ENCODE measurements around the gene ADAMTS2.

Gene ADAMTS2

DNA sequence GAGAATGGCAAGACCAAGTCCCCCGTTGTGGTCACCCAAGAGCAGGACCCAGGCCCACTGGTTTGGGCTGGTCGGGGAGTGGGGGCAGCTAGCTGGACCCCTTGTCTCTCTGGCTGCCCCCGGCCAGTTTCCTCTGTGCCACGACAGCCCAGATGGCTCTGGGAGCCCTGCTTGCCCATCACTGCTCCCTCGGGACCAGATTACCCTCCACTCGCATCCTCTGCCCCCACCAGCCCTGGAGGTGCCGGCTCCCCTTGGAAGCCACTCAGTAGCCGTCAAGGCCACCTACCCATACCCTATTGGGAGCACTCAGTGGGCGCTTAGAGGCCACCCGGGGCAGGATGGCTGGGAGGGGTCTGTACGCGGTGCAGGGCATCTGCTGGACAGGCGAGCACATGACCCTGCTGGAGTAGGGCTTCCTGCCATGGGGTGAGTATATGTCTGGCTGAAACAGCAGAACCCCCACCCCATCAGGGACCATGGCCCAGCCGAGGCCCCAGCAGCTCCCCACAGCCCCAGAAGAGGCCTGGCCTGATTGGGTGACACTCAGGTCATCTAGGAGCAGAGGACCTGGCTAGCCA lies 215.1 kb downstream of the ADAMTS2 start:
- no peak for DNase-seq

DNA sequence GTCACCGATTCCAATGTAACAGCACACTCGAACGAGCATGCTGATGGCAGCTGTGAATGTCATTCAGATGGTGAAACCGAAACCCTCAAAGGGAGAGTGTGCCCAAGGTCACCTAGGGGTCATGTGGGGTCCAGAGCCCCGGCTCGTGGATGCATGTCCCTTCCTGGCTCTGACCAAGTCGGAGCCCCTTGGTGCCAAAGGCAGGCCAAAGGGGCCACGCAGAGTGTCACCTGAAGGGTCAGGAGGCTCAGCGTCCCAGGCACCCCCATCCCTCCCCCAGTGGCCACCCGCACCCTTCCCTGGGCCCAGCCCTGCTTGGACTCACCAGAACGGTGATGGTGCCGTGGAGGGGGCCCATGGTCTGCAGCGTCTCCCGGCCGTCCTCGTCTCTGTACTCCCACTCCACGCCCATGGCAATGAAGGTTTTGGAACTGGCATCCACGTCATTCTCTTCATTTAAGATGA lies 215.6 kb downstream of the ADAMTS2 start:
- no peak for DNase-seq

DNA sequence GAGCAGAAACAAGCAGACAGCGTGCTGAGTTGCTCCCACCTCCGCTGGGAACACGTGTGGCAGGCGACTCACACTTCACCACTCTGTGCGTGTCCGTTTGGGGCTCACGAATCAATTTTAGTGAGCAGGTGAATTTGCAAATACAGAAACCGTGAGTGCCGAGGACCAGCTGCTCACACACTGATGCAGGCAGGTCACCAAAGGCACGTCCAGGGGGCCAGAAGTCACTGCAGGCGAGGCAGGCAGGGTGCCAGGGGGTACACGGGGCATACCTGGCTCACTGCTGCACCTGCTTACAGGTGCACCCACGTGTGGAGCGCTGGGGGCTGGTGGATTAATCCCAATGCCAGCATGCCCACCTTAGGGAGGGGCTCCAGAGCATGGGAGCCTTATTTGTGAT lies 216.3 kb downstream of the ADAMTS2 start:
- DNase-seq, result no peak

DNA sequence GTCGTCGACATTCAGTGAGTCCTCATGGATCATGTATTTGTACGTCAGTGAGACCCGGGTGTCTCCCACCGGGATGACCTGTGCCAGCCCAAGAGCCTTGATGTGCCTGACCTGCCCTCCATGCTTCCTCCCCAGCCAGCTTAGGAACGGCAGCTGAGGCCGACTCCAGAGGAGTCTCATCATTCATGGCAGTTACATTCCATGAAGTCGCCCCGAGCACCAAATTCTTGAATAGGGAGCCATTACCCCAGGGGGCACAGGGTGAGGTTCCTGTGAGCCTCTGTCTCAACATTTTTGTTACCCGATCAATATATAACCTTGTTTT lies 217.3 kb downstream of the ADAMTS2 start:
- DNase-seq, result no peak

DNA sequence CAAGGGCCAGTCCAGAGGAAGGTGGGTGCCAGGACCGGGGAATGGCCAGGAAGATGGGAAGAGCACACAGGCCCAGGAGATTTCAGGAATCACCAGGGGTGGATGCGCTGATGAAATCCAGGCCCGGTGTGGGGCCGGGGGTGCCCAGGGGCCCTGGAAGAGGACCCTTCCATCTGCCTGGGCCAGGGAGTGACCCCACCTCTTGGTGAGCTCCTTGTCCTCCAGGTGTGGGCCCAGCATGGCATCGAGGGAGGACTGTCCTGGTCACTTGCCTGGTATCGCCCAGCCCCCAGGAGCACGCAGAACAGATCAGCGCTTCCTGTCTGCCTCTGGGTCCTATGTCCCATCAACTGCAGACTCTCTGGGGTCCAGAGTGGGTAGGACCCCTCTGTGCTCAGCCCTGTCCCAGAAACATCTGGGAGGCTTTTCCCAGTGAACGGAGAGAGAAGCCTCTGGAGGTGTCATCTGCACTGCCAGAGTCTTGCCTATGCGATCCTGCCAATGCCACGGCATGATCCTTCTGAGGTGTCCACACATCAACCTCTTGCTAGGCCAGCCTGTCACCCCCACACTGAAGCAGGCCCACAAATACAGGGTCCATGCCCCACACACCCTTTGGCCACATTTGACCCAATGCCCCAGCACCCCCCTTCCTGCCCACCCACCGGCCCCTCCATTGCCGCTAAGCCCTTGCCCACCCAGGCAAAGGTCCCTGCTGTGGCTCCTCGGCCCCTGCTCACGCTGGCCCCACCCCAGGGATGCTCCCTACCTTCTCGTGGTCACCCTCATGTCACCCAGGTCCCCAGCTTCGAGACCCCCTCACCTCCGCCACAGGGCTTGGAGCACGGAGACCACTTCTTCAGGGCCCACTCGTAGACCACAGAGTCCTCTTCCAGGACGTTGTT lies 217.9 kb downstream of the ADAMTS2 start:
- no peak for DNase-seq

DNA sequence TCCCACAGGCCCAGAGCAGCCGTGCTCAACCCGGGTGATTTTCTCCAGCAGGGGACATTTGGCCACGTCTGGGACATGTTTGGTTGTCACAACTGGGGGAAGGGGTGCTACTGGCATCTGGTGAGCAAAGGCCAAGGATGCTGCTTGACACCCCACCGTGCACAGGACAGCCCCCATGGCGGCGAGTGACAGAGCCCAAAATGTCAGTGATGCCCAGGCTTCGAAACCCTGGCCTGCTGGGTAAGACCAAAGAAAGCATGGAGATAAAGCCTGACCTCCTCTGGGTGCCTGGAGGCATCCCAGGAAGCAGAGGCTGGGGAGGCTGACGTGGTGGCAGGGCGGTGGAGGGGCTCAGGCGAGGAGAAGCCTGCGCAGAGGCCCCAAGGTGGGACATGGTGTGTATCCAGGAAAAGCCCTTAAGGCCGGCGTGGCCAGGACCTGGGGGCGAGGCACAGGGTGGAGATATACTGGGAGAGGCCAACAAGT lies 218.7 kb downstream of the ADAMTS2 start:
- DNase-seq, result no peak

DNA sequence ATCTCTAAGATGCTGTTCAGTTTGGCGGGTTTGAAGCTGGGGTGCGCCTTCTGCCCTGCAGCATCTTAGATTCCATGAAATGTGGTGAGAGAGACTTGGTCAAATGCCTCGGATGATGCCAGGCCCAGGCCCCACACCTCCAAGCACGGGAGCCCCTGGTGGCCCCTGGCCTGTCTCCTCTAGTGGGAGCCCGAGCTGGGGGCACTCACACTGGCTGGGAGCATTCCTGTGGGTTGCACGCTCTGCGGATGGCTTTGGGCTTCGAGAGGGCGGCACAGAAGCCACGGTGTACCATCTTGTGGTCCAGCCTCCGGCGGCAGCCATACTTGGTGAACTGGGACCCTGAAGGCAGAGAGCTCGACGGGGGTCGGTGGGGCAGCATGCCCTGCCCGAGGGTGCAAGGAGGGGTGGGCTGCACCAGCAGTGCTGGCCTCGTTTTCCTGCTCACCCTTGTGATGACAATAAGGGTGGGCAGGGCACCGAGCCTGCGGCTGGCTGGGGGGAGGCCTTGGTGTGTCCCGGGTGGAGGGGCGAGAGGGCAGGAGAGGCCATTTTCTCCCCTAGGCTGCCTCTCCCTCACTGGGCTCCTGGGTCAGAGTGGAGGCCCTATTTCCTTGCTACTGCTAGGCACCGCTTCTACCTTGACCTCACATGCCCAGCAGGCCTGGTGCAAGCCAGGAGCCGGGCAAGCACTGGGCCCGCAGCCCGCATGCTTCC lies 219.3 kb downstream of the ADAMTS2 start:
- no peak for DNase-seq

DNA sequence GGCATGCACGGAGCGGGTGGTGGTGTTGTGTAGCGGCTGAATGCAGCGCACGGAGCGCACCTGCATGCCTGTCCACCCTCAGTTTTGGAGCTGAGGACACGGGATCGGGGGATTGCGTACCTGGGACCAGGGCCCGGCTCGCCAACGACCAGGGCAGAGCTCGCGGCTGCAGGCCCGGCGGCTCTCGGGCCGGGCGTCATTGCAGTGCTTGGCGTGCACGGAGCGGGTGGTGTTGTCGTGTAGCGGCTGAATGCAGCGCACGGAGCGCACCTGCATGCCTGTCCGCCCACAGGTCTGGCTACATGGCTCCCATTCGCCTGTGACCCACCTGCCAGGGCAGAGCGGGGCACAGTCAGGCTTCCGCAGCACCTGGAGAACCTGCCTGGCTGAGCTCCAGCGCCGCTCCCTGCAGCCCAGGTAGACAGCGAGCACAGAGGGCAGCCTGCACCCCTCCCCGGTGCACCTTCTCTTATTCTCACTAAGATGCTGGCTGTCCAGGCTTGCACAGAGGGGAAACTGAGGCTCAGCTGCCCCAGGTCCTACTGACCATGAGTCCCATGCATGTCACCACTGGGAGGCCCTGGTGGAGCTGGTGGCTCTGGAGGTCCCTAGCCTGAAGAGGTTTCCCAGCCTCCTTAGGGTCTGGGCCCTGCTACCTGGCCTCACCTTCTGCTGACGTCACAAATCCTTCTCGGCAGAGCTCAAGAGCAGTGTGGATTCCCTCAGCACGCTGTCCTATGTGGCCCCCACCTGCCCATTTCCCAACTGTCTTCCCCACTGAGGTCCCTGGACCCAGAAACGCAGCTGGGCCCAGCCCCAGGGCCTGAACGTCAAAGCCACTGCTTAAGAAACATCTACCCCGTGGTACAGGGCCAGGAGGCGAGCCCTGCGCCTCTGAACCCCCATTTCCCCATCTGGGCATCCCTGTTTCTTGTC lies 220.1 kb downstream of the ADAMTS2 start:
- no peak for DNase-seq

DNA sequence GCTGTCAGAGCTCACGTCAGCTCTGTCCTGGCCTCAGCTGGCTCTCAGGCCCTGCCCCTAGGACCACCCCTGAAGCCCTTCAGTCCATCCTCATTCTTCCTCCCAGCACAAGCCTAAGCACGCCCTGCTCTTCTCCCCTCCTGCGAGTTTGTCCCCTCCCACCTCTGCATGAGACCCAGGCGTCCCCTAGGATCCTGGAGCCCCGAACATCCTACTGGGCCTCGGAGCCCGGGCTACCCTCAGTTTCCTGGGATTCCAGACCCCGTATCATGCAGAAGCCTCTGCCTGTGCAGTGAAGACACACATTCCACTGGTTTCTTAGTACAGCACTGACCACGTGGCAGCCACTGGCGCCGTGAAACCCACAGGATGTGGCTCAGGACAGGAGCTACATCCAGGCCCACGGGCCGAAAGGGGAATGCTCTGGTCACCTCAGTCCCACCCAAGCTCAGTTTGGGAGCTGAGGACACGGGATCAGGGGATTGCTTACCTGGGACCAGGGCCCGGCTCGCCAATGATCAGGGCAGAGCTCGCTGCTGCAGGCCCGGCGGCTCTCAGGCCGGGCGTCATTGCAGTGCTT lies 220.9 kb downstream of the ADAMTS2 start:
- no peak for DNase-seq

DNA sequence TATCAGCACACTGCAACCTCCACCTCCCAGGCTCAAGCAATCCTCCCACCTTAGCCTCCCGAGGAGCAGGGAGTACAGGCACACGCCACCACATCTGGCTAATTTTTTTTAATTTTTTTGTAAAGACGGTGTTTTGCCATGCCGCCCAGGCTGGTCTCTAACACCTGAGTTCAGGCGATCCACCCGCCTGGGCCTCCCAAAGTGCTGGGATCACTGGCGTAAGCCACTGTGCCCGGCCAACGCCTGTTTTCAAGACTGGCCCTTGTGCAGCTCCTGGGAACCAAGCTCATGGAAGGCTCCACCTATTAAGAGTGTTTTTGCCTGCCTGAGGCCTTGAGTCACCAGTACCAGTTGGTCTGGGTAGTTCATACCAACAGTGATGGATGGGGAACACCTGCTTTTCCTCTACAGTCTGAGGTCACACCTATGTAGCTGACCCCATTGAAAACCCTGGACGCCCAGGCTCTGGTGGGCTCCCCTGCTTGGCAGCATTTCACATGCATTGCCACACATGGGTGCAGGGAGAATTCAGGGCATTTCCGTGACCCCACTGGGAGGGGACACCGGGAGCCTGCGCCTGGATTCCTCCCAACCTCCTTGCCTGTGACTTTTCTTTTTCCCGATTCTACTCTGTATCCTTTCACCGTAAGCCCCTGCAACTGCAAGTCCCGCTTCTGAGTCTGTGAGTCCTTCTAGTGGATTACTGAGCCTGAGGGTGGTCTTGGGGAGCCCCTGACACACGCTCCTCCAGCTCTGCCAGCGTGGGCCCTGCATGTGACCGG lies 221.6 kb downstream of the ADAMTS2 start:
- no peak for DNase-seq

DNA sequence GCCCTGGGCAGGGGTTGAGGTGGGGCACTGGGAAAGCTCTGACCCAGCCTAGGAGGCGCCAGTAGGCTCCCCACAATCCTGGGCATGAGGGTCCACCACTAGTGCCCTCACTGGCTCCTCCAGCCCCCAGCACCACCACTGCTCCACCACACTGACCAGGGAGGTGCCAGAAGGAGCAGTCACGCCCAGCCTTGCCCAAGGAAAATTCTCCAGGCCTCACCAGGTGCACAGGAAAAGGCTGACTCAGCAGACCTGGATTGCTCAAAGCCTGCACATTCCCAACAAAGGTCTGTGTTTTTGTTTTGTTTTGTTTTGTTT lies 222.2 kb downstream of the ADAMTS2 start:
- DNase-seq, result no peak

DNA sequence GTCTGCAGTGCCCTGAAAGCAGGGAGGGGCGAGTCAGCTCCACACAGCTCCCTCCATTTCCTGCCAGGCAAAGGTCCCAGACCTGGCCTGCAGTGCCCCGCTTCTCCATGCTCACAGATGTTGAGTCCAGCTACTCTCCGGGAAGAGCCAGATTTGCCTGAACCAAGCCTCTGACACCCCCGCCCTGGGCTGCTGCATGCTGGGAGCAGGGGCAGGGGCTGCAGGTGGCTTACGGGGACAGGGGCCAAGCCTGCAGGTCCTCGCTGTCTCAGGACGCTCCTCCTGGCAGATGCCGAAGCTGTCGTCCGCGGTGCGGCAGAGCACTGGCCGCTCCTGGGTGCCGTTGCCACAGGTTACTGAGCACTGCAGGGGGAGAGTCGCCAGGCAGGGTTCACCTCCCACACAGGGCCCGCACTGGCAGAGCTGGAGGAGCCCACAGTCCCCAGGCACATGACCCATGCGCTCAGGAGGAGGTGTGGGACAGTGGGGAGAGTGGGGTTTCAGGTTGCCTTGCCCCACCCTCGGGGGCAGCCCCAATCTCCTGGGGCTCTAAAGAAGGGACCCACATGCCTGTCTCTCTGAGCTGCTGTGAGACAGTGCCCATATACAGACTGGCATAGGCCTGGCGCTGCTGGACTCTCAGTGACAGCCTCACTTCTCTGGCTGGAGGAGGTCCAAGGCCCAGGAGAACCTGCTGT lies 222.7 kb downstream of the ADAMTS2 start:
- DNase-seq, result no peak

DNA sequence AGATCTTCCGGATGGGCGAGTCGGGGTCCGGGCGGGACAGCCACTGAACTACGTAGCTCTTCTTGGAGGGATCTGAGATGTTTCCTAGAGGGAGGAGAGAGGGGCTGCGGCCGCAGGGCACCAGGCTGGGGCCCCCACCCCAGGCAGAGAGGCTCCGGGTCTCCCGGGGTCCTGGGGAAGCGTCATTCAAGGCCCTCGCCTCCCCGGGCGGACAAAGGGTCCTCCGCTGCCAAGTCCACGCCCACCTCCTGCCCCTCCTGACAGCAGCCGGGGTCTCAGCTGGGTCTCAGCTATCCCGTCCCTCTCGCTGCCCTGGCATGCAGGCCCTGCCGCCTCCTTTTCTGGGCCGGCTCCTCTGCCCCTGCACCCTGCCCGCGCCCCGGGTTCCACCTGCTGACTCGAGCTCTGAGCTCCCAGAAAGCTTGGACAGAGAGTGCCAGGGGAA lies 223.6 kb downstream of the ADAMTS2 start:
- DNase-seq, result no peak

DNA sequence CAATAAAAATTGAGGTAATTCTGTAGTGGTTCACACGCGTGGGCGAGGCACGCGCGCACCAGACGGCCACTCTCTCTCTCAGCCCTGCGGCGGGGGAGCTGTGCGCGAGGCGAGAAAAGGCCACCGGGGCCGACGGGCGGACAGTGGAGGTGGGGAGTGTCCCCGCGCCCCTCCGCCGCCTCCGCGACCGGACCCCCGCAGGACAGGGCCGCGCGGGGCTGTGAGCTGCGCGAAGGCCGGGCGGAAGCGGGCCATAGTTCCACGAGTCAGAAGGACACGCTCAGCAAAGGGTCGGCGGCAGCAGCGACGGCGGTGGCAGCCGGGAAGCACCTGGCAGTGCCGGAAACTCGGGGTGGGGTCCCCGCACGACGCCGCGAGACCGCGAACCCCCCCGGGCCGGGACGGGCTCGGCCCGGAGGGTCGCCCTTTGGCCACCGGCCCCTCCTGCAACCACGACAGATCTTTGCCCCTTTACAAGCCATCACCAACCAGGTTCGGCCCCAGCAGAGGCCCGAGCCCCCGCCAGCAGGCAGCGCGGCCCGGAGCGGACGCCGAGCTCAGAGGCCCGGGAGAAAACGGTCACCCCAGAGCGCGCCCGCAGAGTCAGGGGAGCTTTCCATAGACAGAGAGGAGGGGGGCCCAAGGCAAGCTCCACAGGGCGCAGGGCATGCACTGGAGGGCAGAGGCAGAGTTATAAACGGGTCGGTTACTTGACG lies 224.2 kb downstream of the ADAMTS2 start:
- no peak for DNase-seq

DNA sequence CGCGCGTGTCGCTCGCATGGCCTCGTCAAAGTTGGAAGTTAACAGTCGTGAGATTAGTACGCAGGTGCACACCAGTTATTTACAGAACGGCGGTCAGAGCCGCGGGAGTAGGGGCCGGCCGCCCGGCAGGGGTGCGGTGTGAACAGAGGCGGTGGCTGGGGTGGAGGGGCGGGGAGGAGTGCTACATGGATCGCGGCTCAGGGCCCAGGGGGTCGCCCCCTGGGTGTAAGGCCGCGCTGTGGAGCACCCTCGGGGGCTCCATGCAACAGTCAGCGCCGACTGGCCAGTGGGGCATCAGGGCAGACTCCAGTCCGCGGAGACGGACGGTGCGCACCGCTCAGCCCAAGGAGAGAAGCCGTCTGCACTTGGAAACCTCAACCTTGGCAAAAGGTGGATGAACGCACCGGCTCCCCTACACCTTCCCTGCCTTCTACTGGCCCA lies 224.8 kb downstream of the ADAMTS2 start:
- DNase-seq, result no peak

DNA sequence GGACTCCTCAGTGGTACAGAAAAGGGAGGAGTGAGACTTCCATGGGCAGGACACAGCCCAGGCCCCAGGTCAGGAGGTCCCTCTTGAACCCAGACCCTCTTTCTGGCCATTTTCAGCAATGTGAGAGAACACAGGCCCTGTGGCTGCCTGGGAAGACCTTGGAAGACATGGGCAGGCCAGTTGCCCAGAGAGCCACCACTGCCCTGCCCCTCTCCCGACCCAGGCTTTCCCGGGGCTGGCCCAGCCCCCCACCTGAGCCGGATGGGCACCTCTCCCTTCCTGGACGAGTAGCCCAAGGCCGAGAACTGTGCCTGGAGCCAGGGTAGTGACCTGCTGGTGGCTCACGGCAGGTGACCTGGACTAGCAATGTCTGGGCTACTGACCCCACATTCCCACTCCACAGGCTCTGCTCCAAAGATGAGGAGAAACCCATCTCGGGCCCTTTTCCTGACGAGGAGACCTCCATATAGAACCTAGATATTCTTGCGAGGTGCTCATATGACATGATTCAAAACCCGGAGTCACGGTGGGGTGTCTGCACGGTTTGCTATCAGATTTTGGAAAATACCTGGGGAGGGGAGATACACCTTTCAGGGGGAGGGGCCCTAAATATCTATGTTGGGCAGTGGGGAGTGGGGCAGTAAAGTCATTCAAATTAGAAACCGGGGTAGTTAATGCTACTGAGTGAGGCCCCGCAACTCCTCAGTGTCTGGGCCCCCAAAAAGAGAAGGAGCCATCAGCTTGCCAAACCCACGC lies 225.7 kb downstream of the ADAMTS2 start:
- DNase-seq, result no peak

DNA sequence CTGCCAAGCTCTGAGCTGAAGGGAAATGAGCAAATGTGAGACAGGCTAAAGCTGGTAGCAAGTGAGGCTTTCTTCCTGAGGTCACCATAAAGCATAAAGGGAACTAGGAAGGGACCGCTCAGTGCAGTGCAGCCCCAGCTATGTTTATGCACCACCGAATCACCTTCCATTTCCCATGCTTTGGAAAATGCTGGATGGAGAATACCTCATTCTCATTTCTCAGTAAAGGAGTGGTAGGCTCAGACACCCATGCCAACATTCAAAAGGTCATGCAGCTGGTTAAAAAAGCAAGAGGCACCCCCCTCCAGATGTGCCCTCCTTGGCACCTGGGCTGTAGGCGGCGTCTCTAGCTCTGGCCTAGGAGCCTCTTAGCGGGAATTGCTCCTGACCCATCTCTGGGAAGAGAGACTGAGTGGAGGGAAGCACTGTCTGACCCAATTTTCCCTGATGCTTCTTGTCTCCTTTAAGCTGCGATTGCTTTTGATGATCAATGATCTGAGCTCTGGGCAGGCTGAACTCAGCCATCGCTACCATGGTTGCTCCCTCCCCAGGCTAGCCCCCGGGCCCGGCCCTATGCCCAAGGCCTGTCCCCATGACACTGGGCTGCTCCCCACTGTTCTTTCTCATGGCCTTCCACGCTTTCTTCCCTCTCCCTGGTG lies 226.4 kb downstream of the ADAMTS2 start:
- DNase-seq, result no peak

DNA sequence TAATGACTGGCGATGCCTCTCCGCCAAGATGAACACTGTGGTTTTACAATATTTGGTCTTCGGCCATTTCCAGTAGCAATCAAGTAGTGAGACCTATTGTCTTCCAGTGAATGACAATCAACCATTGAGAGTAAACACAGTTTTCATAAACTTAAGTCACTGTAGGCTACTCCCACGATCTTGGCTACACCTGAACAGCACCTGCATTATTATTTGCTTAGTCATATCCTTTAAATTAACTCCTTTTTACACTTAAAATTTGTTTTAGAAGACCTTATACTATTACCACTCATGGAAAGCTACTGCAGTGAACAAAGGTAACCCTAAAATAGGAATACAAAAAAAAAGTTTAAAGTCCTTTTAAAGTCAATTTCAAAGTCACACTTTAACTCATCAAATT lies 226.9 kb downstream of the ADAMTS2 start:
- no peak for DNase-seq

Data from CD4-positive, alpha-beta T cell treated with Interleukin-12 subunit alpha and Interleukin-12 subunit beta, for 1 hour (primary cell).